GM18867 (cell line): ENCODE results near the gene WASHC1.
"Not testable (repeated sequence)": the region's sequence is repeated elsewhere in the genome, so short reads cannot be mapped to it uniquely, and the experiment has no call there.

Experiments
- ATAC-seq: cut with Tn5 transposase; IDR thresholded peaks from one replicate; pipeline ENCODE4 v1.9.1; 2021; ENCODE audit warnings: mild to moderate bottlenecking, moderate library complexity; ENCODE audit not compliant: unreplicated experiment

WASHC1 gene, protein sequence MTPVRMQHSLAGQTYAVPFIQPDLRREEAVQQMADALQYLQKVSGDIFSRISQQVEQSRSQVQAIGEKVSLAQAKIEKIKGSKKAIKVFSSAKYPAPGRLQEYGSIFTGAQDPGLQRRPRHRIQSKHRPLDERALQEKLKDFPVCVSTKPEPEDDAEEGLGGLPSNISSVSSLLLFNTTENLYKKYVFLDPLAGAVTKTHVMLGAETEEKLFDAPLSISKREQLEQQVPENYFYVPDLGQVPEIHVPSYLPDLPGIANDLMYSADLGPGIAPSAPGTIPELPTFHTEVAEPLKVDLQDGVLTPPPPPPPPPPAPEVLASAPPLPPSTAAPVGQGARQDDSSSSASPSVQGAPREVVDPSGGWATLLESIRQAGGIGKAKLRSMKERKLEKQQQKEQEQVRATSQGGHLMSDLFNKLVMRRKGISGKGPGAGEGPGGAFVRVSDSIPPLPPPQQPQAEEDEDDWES

DNA sequence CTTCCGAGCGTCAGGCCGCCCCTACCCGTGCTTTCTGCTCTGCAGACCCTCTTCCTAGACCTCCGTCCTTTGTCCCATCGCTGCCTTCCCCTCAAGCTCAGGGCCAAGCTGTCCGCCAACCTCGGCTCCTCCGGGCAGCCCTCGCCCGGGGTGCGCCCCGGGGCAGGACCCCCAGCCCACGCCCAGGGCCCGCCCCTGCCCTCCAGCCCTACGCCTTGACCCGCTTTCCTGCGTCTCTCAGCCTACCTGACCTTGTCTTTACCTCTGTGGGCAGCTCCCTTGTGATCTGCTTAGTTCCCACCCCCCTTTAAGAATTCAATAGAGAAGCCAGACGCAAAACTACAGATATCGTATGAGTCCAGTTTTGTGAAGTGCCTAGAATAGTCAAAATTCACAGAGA, at the start of gene WASHC1:
Gene WASHC1 (minus strand): TSS at position 101 of the 400 bp plus-strand sequence. CDS start 4,457 bp downstream, outside the sequence.
- ATAC-seq = not testable (repeated sequence)

DNA sequence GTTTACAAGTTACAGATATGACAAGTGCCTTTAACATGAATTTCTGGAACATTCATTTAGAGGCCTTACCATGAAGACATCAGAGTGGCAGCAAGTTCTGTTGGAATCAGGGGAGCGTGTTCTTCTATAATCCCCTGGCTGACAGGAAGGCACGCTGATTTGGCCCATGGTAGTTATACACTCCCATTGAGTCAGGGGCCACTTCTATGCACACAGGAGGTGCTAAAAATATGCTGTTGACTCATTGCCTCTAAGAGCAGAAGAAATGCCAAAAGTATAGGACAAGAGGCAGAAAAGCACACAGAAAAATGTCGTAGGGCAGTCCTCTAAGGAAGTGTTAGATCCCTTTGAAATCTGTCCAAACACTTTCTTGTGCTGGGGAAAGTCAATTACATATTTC, 49.1 kb upstream of the WASHC1 start:
- not testable (repeated sequence) for ATAC-seq

DNA sequence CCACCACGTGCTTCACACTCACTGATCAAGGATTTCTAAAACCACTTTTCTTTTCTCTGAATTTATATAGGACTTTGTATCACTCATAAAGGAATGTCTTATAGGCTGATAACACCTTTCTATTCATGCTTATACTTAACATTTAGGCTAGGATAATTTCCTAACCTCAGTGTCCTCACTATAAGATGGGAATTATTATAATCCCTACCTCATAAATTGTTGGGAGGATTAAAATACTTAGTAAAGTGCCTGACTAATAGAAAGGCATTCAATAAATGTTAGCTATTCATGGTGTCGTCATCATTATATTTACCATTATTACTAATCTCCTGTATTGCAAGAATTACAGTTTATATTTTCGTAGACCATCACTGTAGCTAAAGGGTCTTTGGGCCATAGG, 47.1 kb upstream of the WASHC1 start:
- not testable (repeated sequence) for ATAC-seq

DNA sequence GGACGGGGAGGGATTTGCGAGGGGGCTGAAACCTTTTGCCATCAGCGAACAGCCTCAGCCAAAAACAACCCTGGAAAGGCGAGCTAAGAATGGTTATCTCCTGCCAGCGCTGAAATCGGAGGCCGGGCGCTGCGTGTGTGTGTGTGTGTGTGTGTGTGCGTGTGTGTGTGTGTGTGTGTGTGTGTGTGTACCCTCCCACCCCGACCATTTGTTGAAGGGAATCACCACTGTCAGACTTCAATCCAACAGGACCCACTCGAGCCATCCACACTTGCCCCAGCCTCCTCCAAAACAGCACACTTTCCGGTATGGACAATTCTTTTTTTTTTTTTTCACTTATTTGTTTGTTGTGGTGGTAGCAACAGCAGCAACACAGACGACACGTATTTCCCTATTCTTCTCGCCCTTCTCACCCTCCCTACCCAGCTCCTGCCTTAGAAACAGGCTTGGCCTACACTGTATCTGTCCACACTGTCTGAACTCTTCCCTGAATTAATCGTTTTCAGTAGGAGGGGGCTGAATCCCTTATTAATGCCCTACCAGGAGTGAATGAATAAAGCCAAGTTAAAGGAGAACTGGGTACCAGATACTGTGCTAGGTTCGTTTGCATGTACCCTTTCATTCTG, 44.8 kb upstream of the WASHC1 start:
- ATAC-seq = not testable (repeated sequence)

DNA sequence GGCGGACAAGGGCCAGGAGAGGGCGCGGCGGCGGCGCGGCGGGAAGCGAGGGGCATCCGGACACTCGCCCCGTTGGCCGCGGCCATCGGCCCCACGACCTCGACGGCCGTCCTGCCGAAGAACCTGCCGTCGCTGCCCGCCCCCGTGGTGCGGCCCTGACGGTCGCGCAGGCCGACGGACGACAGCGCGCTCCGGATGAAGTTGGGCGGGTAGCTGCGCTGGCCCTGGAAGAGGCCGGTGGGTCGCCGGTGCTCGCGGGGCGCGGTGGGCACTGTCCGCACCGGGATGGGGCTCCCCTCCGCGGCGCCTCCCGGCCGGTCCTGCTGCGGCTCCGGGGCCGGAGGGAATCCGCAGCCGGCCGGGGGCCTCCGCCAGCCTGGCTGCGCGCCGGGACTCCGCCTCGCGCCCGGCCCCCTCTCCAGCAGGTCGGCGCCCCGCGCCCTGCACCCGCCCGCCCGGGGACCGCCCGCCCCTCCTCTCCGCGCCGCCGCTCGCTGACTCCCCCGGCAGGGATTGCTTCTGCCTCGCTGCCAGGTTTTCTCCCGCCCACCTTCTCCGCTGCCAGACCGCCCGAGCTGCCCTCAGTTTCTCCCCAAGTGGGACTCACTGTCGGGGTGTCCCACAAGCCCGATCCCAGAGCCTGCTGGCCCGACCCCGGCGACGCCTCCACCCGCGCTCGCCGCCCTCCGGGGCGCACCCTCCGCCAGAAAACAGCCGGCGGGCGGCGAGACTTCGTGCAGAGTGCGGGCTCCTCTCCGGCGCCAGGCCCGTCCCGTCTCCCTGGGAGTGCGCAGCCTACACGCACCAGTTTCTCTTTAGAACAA, 44.0 kb upstream of the WASHC1 start:
- ATAC-seq = not testable (repeated sequence)

DNA sequence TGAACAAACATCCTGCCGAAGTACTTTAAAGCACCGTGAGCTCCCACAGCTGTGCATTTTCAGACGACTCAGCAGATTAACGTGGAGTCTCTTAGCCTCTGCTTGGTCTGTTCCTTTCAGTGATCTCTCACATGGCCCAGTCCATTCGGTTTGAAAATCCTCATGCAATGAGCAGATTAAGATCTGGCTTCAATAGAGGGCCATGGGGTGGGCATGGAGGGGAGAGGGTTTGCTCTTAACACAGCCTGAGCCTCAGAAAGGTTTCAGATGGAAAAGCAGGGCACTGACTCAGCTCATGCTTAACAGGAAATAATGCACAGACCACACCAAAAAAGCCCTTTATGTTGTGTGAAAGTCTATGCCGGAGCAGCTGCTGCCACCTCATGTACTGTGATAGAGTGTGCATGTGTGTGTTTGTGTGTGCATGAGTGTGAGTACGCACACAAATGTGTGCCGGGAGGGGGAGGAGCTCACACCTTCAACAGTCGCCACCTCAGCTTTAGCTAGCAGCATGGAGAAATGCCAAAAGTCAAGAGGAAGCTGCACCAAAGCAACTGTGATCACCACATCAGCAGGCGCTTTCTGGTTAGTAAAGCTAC, 33.9 kb upstream of the WASHC1 start:
- peak; percentile 84 for ATAC-seq

DNA sequence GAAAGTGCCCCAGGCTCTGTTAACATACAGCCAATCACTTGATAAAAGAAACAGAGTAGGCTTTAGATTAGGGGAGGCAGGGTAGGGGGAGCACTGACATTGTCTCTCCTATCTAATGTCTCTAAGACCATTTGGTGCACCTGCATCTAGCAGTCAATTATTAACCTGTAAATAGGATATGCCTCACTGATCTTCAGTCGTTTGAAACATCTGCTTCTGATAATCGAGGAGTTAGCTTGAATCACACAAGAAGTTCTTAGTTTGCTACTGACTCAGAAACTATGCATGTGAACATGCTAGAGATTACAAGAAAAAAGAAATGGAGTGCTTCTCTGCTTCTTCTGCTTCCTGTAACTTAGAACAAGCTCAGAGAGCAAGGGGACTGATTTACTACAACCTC, 23.4 kb upstream of the WASHC1 start:
- peak; percentile 80 for ATAC-seq

DNA sequence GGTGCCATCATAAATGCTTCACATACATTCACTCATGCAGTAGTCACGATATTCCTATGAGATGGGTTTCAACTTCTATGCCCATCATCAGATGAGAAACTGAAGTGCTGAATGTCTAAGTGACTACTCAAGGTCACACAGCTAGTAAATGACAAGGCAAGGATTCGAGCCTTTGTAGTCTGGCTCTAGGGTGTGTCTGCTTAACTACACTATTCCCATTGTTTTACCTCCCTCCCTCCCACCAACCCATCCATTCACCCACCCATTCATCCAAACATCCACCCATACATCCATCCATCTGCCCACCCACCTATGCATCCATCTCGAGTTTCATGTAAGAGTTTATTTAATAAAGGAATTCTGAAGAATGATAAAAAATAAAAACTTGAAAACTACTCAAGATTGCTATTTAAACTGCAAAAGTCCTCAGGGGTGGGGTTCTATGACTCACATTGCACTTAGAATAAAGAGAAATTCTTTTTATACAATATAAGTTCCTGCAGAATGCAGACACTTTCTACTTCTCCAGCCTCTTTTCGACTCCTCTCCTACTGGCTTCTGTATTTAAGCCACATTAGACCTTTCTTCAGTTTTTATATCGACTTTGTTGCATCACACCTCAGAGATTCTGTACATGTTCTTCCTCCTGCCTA, 19.1 kb upstream of the WASHC1 start:
- ATAC-seq = not testable (repeated sequence)

DNA sequence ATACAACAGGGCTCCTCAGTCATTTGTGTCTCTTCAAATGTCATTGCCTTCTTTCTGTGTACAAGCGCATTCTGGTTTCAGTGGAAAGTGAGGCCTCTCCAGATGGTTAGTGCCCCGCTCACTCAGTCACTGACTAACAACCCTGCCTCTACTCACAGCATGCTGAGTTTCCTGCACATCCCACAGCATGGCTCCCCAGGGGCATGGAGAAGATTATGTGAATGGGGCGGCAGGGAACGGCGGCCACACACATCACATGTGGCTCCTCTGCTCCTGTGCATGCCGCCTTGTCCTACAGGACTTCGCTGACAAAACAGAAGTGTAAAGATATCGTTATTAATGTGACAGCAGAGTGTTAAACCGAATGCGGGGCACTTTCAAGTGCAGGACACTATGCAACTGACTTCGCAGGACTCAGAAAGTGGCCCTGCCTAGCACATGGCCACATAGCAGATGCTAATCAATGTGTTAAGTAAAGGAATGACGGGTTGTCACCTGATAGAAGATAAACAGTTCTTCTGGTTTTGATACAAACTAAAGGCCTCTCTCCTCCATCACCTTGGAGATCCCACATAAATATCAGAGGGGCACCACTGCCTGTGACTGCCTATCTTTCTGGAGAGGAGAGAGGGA, 17.5 kb upstream of the WASHC1 start:
- not testable (repeated sequence) for ATAC-seq

DNA sequence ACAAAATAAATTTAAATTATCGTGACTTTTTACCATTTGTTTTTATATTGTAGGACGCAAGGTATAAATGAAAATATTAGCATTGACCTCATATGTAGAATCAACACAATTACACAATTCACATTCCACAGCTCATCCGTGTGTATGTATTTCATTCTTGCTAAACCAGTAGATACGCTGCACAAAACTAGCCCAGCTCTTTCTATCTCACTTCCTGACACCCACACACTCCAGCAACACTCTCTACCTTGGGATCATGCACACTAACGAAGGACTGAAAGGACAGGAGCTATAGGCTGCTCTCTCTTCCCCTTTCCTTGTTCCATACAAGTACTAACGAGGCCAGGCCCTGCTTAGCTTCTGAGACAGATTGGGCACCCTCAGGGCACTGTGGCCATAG, 16.9 kb upstream of the WASHC1 start:
- not testable (repeated sequence) for ATAC-seq

DNA sequence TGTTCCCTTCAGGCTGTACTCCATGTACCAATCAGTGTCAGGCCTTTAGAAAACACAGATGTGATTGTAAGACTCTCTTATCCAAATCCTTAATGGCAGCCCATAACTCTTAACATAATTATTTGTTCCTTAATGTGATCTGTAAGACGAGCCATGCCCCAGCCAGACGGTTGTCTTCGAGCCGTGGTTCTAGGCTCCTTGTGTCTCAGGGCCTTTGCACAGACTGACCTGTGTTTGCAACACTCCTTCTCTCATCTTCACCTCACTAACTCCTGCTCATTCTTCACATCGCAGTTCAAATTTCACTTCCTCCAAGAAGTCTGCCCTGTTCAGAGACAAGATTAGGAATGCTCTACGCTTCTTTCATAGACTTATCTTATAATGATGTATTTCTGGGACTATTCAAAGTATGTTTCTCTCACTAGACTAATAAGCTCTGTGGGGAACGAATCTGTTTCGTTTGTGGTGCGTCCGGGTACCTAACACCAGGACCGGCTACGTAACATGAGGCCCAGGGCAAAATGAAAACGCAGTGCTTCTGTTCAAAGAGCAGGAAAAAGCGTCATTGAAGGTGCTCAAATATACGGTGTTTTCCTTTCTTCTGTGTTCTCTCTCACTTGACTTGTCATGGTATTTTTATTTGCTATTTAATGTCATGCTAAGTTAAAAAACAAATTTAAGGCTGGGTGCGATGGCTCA, 16.1 kb upstream of the WASHC1 start:
- ATAC-seq = not testable (repeated sequence)

DNA sequence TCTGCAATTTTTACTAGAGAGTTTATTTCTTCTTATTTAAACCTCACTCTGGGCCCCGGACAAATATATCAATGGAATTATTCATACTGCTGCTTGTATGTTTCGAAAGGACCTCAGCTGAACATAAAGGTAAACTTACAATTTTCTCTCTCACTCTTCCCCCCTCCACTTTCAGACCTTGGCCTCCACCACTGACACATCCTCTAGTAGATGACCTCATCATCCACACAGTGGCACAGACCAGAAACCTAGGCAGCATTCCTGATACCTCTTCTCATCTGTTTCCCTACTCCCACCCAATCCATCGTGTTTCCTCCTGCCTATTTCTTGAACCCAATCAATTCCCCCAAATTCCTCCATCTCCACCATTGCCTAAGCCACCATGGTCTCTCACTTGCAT, 15.2 kb upstream of the WASHC1 start:
- not testable (repeated sequence) for ATAC-seq

DNA sequence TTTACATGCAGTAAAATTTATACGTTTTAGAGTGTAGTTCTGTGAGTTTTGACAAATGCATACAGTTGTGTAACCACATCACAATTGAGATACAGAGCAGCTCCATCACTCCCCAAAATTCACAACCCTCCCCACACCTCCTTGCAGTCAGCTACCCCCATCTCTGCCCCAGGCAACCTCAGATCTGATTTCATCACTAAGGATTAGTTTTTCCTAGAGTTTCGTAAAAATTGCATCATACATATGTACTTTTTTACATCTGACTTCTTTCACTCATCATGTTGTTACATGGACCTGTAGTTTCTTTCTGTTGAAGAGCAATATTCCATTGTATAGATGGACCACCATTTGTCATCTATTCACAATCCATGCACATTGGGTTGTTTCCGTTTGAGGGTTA, 14.4 kb upstream of the WASHC1 start:
- ATAC-seq = not testable (repeated sequence)

DNA sequence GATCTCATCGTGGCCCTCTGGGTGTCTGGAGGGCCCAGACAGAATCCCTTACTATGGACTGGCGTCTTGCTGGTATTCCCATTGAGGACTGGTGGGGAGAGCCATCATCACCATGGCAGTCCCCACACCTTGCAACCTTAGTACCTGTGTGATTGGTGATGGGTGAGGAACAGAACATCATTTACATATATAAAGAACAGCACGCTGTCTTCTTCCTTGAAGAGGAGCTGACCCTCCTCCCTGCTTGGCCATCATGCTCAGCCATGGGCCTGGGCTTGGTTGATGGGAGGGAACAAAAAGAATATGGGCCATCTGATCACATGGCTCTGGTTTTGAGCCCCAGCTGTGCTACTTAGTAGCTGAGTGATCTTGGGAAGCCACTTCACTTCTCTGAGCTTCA, 13.9 kb upstream of the WASHC1 start:
- not testable (repeated sequence) for ATAC-seq

DNA sequence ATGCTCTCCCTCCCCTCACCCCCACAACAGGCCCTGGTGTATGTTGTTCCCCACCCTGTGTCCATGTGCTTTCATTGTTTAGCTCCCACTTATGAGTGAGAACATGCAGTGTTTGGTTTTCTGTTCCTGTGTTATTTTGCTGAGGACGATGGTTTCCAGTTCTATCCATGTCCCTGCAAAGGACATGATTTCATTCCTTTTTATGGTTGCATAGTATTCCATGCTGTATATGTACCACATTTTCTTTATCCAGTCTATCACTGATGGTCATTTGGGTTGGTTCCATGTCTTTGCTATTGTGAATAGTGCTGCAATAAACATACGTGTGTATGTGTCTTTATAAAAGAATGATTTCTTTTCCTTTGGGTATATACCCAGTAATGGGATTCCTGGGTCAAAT, 12.6 kb upstream of the WASHC1 start:
- ATAC-seq = not testable (repeated sequence)

DNA sequence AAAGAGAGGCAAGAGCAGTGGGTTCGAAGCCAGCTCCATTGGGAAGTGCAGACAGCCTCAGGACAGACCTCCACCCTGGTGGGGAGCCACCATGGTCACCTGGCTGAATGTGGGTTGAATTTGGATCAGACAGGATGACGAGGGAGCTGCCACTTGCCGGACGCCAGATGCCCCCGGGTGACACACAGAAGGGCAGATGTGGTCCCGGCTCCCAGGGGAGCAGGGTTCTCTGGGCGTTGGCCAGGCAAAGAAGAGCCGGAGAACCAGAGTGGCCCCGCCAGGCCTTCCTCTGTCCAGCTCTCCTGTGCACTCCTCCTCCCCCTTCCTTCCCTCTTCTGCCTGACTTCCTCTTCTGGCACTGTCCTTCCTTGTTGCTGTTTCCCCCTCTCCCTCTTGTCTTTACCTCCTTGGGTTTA, 12.0 kb upstream of the WASHC1 start:
- not testable (repeated sequence) for ATAC-seq

DNA sequence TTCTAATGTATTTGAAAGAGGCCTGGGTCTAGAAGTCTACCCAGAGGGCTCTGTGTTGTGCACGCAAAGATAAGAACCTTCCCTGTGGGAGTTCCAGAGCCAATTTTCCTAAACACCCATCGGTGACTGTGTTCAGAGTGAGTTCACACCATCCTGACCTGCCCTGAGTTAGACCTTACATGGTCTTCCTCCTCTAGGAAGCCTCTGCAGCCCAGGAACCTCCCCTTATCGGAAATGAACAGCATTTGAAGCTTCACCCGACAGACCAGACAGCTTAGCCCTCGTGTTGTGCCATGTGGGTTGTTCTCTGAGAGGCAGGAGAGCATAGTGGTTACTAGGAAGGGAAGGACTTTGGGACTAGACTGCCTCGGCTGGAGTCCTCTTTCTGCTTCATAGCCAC, 3.1 kb upstream of the WASHC1 start:
- not testable (repeated sequence) for ATAC-seq

DNA sequence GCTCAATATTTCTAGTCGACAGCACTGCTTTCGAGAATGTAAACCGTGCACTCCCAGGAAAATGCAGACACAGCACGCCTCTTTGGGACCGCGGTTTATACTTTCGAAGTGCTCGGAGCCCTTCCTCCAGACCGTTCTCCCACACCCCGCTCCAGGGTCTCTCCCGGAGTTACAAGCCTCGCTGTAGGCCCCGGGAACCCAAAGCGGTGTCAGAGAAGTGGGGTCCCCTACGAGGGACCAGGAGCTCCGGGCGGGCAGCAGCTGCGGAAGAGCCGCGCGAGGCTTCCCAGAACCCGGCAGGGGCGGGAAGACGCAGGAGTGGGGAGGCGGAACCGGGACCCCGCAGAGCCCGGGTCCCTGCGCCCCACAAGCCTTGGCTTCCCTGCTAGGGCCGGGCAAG, 481 bp downstream of the WASHC1 start:
- ATAC-seq = not testable (repeated sequence)

DNA sequence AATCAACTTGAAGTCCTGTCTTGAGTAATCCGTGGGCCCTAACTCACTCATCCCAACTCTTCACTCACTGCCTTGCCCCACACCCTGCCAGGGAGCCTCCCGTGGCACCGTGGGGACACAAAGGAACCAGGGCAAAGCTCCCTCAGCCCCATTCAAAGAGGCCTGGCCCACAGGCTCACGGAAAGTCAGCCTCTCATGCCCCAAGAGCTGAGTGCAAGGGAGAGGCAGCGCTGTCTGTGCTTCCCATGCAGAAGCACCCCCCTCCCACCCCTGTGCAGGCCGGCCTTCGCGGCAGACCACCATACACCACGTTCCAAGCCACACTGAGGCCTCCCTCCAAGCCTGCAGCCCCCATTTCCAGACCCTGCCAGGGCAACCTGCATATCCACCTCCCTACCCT, 7.6 kb downstream of the WASHC1 start:
- not testable (repeated sequence) for ATAC-seq
